GM23338 (cell line): ENCODE measurements around the gene PKP3.

ENCODE experiments used
- EZH2 ChIP-seq: fragments of 200-600 bp; sonication (generic); IDR thresholded peaks from one replicate; pipeline ENCODE4 v1.8.0; 2017; ENCODE audit warnings: antibody characterized with exemption, mild to moderate bottlenecking, low read depth; ENCODE audit not compliant: unreplicated experiment
- EZH2phosphoT487 ChIP-seq: fragments of 200-600 bp; sonication (generic); IDR thresholded peaks from one replicate; pipeline ENCODE4 v1.8.1; 2018; ENCODE audit warnings: antibody characterized with exemption; ENCODE audit not compliant: unreplicated experiment
- JUNB ChIP-seq: IDR thresholded peaks from one replicate; pipeline ENCODE4 v1.6.1; 2016; ENCODE audit warnings: antibody characterized with exemption; ENCODE audit not compliant: unreplicated experiment
- TF ChIP-seq, protein P1 (sequence below), 2 experiments: fragments of 200-600 bp in 1 of 2; sonication (generic) in 1 of 2; conservative IDR thresholded peaks; 2 replicates each; pipeline versions ENCODE4 v1.5.1 to v1.6.1; 2016 to 2017; ENCODE audit warnings: antibody characterized with exemption in 2 of 2, low read depth in 2 of 2, mild to moderate bottlenecking in 2 of 2, moderate library complexity in 1 of 2

DNA sequence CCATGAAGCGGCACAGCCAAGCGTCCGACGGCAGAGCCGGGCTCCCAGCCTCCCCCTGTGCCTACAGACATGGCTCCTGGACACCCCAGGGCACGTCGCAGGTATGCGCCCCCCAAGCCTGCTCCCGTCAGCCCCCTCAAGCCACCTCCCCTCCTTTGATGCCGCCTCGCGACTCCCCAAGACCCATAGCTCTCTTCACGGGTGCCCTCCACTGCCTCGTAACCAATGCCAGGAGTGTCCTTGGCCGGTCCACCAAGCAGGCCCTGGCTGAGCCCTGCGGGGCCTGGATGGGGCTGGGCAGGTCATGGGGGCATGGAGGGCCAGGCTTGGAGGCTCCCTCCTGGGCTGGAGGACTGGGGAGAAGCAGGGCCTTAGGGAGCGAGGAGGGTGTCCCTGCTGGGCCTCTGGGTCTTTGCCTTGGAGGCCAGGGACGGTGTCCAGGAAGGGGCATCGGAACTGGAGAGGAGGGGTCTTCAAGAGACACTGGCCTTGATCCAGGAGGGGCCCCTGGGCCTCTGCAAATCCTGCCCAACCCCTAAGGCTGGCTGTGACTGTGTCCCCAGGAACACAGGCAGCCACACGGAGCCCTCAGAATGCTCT, 38.6 kb downstream of the PKP3 start:
- TF ChIP-seq, protein P1, sequence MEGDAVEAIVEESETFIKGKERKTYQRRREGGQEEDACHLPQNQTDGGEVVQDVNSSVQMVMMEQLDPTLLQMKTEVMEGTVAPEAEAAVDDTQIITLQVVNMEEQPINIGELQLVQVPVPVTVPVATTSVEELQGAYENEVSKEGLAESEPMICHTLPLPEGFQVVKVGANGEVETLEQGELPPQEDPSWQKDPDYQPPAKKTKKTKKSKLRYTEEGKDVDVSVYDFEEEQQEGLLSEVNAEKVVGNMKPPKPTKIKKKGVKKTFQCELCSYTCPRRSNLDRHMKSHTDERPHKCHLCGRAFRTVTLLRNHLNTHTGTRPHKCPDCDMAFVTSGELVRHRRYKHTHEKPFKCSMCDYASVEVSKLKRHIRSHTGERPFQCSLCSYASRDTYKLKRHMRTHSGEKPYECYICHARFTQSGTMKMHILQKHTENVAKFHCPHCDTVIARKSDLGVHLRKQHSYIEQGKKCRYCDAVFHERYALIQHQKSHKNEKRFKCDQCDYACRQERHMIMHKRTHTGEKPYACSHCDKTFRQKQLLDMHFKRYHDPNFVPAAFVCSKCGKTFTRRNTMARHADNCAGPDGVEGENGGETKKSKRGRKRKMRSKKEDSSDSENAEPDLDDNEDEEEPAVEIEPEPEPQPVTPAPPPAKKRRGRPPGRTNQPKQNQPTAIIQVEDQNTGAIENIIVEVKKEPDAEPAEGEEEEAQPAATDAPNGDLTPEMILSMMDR (conservative IDR thresholded peaks at IDR 0.05; ENCODE audit: low read depth in 2 of 2): no peak
- TF ChIP-seq JUNB: no peak
- no peak for TF ChIP-seq EZH2
- TF ChIP-seq EZH2phosphoT487: no peak
